Heart left ventricle (tissue), 16 donors: ENCODE measurements around the gene CCDC197. TPM values are rescaled to one million over a fixed set of nuclear protein-coding genes. Genes with fewer than 3 reads are reported as not detected.
A peak's percentile ranks its signal among the peaks of the same experiment; 100 is the strongest.

Experiments
- ATAC-seq, 4 donors: fragments of 200-7000 bp; cut with Tn5 transposase; one replicate each; pipeline ENCODE4 v1.9.1; 2020 to 2022; ENCODE audit warnings: moderate library complexity in 4 of 4, mild to moderate bottlenecking in 3 of 4, moderate number of reproducible peaks in 1 of 4
- DNase-seq, 5 donors: peaks; one replicate each; pipeline ENCODE4 v3.0.0-alpha.2; 2020
- H3K27ac ChIP-seq, 12 donors: fragments of 200-600 bp; sonication (generic) in 4 of 12; one replicate each; pipeline versions ENCODE4 v1.5.0 to v1.8.0; 2016 to 2022; ENCODE audit warnings: mild to moderate bottlenecking in 2 of 12
- H3K27me3 ChIP-seq, 9 donors: fragments of 200-600 bp; sonication (generic) in 2 of 9; one replicate each; pipeline versions ENCODE4 v1.5.1 to v1.8.0; 2016 to 2022; ENCODE audit warnings: mild to moderate bottlenecking in 3 of 9
- H3K36me3 ChIP-seq, 9 donors: fragments of 200-600 bp; sonication (generic) in 2 of 9; one replicate each; pipeline versions ENCODE4 v1.5.0 to v1.8.0; 2018 to 2022; ENCODE audit warnings: mild to moderate bottlenecking in 2 of 9
- H3K4me1 ChIP-seq, 12 donors: fragments of 200-600 bp; sonication (generic) in 4 of 12; one replicate each; pipeline versions ENCODE4 v1.5.0 to v1.8.0; 2016 to 2022; ENCODE audit warnings: mild to moderate bottlenecking in 3 of 12
- H3K4me3 ChIP-seq, 12 donors: fragments of 200-600 bp; sonication (generic) in 4 of 12; one replicate each; pipeline versions ENCODE4 v1.5.0 to v1.8.0; 2017 to 2022; ENCODE audit warnings: mild to moderate bottlenecking in 9 of 12, moderate library complexity in 4 of 12
- H3K9me3 ChIP-seq, 12 donors: fragments of 200-600 bp; sonication (generic) in 4 of 12; one replicate each; pipeline versions ENCODE4 v1.5.0 to v1.8.0; 2016 to 2022; ENCODE audit warnings: mild to moderate bottlenecking in 1 of 12
- POLR2A ChIP-seq, 2 donors: fragments of 450-650 bp; IDR thresholded peaks; one replicate each; pipeline ENCODE4 v1.6.1; 2017; ENCODE audit warnings: antibody characterized with exemption in 2 of 2, mild to moderate bottlenecking in 2 of 2, moderate library complexity in 2 of 2
- WGBS, 4 donors: extraction: QIAGEN DNeasy Blood & Tissue Kit in 2 of 4; methylation state at CpG; one replicate each; pipeline versions ENCODE4 v1.1.5 to v1.1.7; 2013 to 2018; 5-methylcytosine and 5-hydroxymethylcytosine counted together
- intact Hi-C, 10 donors: fragments of 100-400 bp; cut with DNase I; formaldehyde crosslinking; loops; one replicate each; pipeline versions ENCODE4 v1.11.1 to v1.14.2; 2022
- polyA plus RNA-seq, 2 donors: library from polyadenylated mRNA; stranded (reverse); fragments of 200-250 nt; gene quantifications; one replicate each; pipeline ENCODE4 v1.2.3, GENCODE V29; 2013
- total RNA-seq, 9 donors: library from RNA; depleted of rRNA in 2 of 9; stranded (reverse); fragments of >200 nt in 2 of 9; fragmentation: NEBNext Ultra II Directional in 3 of 9; extraction: Animal tissue kit (Norgen Biotek cat#: 25700) in 3 of 9; gene quantifications; one replicate each; pipeline versions ENCODE4 v1.1.0 to v1.2.4, GENCODE V29; 2016 to 2023
- TF ChIP-seq, protein P1 (sequence below), 12 donors: fragments of 200-600 bp; sonication (generic) in 4 of 12; IDR thresholded peaks; one replicate each; pipeline versions ENCODE4 v1.5.0 to v1.8.0; 2018 to 2022; ENCODE audit warnings: antibody characterized with exemption in 12 of 12, mild to moderate bottlenecking in 5 of 12
- donor health status: ischemic (EF 13 %, LVEDD 7.1; RV severe dilation, severe dysfunction).
- donor health status: healthy with polysubstance abuse.
- donor health status: DM: no; HTN: yes; CAD: no.
- donor health status: DM: no; HTN: no; CAD: no.
- donor health status: ischemic (EF 25% LVEDD 6.9; RV normal size, moderate dysfunction).
- donor health status: ischemic (EF 25% LVEDD 5.7; RV mildly dilated, moderate dysfunction).
- donor health status: healthy.
- donor health status: DM: yes; HTN: yes; CAD: no.
- donor health status: ischemic (EF 35%, LVEDD 5.7; RV mildly dilated, moderate dysfunction).
- donor health status: nonischemic (EF 11% LVEDD 7.7; RV severe dilation, severe dysfunction).
- donor health status: DM: yes; HTN: yes; CAD: no.
- donor health status: PGD.
- donor health status: ischemic (EF 29% LVEDD 5.4; RV normal size, mild dysfunction).
- donor health status: nonischemic (EF 23%, LVEDD 6.1; RV moderate dilation, normal function).

The CCDC197 gene
- total and polyA plus RNA-seq, 11 donors = 0.23 to 1.4 (median 0.88) TPM; not detected in 4

DNA sequence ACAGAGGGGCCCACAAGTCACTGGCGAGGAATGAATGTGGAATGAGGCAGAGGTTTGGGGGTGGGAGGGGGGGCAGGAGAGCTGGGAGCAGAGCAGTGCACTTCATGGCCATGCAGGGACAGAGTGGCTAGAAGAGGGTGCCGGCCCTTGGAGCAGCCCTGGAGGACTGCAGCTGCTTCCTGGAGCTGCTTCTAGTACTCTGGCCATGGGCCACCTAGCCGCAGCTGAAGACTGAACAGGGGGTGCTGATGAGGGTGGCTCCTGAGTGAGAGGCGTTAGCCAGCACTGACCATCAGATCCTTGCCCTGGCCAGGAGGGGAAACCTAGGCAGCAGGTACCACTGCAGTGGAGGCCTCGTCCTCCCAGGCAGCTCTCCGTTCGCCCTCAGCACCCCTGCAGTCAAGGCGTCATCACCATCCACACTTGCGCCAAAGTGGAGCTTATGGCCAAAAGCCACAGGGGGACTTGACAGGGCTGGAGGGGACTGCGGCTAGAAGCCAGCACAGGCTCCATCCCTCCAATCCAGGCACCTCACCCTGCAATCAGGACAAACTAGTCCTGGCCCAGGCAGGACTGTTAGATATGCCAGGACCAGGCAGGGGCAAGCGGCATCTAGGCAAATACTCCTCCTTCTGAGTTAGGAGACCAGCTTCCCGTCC lies 45.5 kb downstream of the CCDC197 start:
- intact Hi-C loops = no loop called here

DNA sequence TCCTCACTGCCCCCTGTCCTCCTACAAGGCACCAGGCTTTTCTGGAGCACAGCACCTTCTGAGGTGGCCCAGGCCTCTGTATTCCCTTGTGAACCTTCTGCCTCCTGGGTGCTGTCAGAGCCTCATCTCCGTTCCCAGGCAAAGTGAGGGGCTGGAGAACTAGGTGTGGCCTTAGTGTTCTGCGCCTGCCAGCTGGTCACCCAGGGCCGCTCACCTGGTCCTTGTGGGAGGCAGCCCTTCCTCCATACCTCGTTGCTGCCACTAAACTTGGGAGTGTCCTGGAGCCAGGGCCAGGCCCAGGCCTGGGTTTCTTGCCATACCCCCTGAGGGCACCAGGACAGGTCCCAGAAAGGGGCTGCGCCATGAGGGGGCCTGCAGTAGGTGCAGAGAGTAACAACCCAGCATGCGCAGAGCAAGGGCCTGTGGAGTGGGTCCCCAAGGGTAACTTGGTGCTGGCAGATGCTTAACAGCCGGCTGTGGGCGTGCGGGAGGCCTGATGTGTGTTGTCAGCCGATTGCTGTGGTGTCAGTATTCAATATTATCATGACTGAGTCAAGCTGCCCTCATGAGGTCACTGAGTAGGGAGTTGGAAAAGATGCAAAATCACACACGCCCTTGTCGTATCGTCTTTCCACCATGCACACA lies 46.1 kb downstream of the CCDC197 start:
- Histone ChIP-seq H3K27me3 (no peaks in the 10 kb centered on the region), H3K27ac (peak overlapping the region in 2 of 12 donors; percentile 54 to 59), H3K4me1 (peaks cover 0 to 21% (median 16%) of the 10 kb centered on the region in 12 donors), H3K4me3 (no peak overlapping the region), H3K36me3 (peaks cover 0 to 43% (median 36%) of the 10 kb centered on the region in 9 donors), H3K9me3 (no peaks in the 10 kb centered on the region)
- DNase-seq (no peak), ATAC-seq (peak in 3 of 4 donors; percentile 2 to 19 (median 16))
- intact Hi-C loops = no loop called here
- 77 to 83% (median 81%) methylated on average over 9 to 13 of the region's 13 CpGs for WGBS, 4 donors
- TF ChIP-seq, protein P1, sequence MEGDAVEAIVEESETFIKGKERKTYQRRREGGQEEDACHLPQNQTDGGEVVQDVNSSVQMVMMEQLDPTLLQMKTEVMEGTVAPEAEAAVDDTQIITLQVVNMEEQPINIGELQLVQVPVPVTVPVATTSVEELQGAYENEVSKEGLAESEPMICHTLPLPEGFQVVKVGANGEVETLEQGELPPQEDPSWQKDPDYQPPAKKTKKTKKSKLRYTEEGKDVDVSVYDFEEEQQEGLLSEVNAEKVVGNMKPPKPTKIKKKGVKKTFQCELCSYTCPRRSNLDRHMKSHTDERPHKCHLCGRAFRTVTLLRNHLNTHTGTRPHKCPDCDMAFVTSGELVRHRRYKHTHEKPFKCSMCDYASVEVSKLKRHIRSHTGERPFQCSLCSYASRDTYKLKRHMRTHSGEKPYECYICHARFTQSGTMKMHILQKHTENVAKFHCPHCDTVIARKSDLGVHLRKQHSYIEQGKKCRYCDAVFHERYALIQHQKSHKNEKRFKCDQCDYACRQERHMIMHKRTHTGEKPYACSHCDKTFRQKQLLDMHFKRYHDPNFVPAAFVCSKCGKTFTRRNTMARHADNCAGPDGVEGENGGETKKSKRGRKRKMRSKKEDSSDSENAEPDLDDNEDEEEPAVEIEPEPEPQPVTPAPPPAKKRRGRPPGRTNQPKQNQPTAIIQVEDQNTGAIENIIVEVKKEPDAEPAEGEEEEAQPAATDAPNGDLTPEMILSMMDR (IDR thresholded peaks at IDR 0.05) = no peak
- no peak for TF ChIP-seq POLR2A (IDR thresholded peaks at IDR 0.05)

More for the DNA sequence above, 45.5 kb downstream of the CCDC197 start:
- H3K4me3 ChIP-seq = no peak overlapping the region
- ATAC-seq (peak; percentile 9 to 38 (median 26)), DNase-seq (no peak)
- 46 to 73% (median 58%) methylated on average over 6 to 12 of the region's 12 CpGs for WGBS, 4 donors
- H3K36me3 ChIP-seq = peaks cover 0 to 36% (median 30%) of the 10 kb centered on the region in 9 donors
- TF ChIP-seq POLR2A (IDR thresholded peaks at IDR 0.05) = no peak
- TF ChIP-seq, protein P1 (IDR thresholded peaks at IDR 0.05) = no peak
- no peaks in the 10 kb centered on the region for H3K27me3 ChIP-seq
- H3K4me1 ChIP-seq = peaks cover 0 to 21% (median 16%) of the 10 kb centered on the region in 12 donors
- H3K27ac ChIP-seq = peak overlapping the region in 10 of 12 donors; percentile 9 to 74 (median 56)
- H3K9me3 ChIP-seq = no peaks in the 10 kb centered on the region

DNA sequence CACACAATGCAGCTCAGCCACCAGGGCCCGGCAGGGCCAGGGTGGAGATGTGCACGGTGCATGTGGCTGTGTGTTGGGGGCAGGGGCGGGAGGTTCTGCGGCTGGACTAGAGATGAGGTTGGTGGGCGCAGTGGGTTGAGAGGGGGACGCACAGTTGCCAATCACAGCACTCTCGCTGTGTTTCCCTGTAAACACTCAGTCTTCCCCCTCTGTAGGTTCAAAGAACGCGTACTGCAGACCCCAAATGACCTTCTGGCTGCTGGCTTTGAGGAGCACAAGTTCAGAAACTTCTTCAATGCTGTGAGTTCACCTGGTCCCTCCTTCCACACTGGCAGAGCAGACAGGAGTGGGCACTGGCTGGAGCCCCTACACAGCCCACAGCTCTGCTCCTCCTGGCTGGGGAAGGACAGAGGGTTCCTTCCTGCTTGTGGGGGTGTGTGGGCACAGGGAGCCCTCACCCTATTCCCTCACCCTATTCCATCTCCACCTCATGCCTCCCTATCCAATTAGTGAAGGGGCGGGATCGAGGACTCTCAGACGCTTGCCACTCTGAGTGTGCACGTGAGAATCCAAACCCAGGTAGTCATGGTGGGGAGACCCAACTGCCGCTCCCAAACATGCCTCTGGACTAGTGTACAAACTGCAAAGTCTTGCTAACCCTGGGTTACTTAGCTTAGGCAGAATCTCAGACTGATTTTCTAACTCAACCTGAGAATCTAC lies 46.8 kb downstream of the CCDC197 start:
- intact Hi-C loops = no loop called here
- no peak overlapping the region for H3K27ac ChIP-seq
- 86 to 89% (median 87%) methylated on average over 12 to 14 of the region's 14 CpGs for WGBS, 4 donors
- no peak overlapping the region for H3K4me3 ChIP-seq
- TF ChIP-seq, protein P1 (IDR thresholded peaks at IDR 0.05) = no peak
- TF ChIP-seq POLR2A (IDR thresholded peaks at IDR 0.05) = no peak
- no peaks in the 10 kb centered on the region for H3K27me3 ChIP-seq
- peaks cover 0 to 50% (median 43%) of the 10 kb centered on the region in 9 donors for H3K36me3 ChIP-seq
- no peak for ATAC-seq
- no peak for DNase-seq
- H3K9me3 ChIP-seq = no peaks in the 10 kb centered on the region
- H3K4me1 ChIP-seq = peaks cover 0 to 27% (median 16%) of the 10 kb centered on the region in 12 donors
